GM12892 (cell line): Measurements from ENCODE around the gene HDAC10.

Source experiments
- DNase-seq: peaks from one replicate; pipeline ENCODE4 v3.0.0; 2011; ENCODE audit not compliant: insufficient read length
- FAIRE-seq: peaks from 2 replicates; lab custom pipeline; 2011; peaks lifted over from hg19 to GRCh38; lab: Jason Lieb, UNC
- POLR2A ChIP-seq: IDR thresholded peaks from 2 replicates; pipeline ENCODE4 v1.6.1; 2011; ENCODE audit warnings: low read depth, low read length, control low read depth
- POLR2AphosphoS5 ChIP-seq: IDR thresholded peaks from 2 replicates; pipeline ENCODE4 v1.6.1; 2011; ENCODE audit warnings: low read depth, low read length, control low read depth
- TAF1 ChIP-seq: IDR thresholded peaks from 2 replicates; pipeline ENCODE4 v1.6.1; 2011; ENCODE audit warnings: low read depth, mild to moderate bottlenecking, control low read depth, low read length, borderline replicate concordance

Gene HDAC10

DNA sequence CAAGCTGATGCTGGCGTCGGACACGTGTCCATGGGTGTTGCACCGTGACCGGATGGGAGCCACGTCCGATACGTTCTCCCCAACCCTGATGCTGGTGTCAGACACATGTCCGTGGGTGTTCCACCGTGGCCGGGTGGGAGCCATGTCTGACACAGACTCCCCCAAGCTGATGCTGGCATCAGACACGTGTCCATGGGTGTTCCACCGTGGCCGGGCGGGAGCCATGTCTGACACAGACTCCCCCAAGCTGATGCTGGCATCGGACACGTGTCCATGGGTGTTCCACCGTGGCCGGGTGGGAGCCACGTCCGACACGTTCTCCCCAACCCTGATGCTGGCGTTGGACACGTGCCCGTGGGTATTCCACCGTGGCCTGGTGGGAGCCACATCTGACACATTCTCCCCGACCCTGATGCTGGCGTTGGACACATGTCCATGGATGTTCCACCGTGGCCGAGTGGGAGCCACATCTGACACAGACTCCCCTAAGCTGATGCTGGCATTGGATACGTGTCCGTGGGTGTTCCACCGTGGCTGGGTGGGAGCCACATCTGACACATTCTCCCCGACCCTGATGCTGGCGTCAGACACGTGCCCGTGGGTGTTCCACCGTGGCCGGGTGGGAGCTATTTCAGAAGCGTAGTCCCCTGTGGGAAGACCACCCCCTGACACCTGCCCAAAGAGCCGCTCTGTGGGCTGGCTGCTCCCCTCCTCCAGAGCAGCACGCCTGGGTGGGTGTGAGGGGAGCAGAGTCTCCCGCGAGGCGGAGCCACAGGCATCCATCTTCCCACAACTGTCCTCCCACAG, 30.3 kb downstream of the HDAC10 start:
- TF ChIP-seq TAF1: no peak
- TF ChIP-seq POLR2A: no peak
- TF ChIP-seq POLR2AphosphoS5: no peak
- DNase-seq (no peak), FAIRE-seq (no peak)

DNA sequence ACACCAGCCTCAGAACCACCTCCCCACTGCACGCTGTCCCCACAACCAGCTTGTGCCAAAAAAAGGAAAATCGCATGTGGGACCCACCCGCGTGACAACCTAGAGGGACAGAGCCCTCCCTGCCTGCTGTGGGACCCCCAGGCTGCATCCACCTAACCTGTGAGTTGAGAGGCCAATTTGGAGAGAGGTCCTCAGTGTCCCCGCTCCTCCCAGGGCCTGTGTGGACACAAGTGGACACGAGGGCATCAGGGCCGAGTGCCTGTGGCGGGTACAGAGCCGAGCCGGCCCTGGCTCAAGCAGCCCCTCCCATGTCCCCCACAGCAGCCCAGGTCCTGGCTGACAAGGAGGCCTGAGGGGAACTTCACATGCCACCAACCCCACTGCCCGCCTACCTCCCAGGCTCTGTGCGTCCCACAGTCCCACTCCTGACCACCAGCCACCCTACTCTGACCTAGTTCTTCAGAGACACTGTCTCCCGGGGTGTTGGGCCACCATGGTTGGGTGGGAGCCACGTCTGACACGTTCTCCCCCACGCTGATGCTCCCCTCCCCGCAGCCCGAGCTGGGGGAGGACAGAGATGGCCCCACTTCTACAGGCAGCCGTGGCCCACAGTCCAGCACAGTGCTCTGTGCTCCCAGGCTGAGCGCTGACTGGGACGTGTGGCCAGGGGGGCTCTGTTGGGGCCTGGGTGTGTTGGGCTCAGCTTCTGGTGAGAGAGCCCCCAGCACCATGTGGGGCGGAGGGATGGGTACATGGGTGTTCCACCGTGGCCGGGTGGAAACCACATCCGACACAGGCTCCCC, 31.1 kb downstream of the HDAC10 start:
- TF ChIP-seq POLR2A (no peak), TAF1 (no peak), POLR2AphosphoS5 (0 out of 2 replicates have a peak, but pooled peaks have one; percentile 19)
- DNase-seq: no peak
- no peak for FAIRE-seq

DNA sequence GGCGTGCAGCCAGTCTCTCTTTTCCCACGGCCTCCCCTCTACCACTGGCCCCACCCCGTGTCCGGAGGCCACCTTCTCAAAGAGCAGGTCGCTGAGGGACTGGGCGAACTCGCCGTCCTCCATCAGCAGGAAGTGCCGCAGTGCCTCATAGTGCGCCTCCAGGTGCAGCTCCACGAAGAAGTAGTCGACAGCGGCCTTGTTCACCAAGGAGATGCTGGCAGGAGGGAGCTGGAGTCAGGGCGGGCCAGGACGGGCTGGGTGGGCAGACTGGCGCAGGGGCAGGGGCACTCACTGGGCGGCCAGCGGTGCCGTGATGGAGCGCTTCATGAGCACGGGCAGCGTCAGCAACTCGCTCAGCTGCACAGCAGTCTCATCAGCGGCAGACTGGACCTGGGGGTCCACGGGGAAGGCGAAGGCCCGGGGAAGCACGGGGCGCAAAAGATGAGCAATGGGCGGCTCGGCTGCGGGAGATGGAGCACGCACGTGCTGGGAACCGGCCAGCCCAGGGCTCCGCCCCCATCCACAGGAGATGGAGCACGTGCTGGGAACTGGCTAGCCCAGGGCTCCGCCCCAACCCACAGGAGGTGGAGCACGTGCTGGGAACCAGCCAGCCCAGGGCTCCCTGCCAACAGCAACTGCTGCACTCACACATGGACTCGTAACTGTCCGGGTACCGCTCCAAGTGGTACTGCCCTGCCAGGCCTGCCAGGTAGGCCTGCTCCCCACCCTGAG, 31.9 kb downstream of the HDAC10 start:
- DNase-seq (no peak), FAIRE-seq (no peak)
- TF ChIP-seq POLR2A: 0 out of 2 replicates have a peak, but pooled peaks have one; percentile 6
- TF ChIP-seq POLR2AphosphoS5: no peak

DNA sequence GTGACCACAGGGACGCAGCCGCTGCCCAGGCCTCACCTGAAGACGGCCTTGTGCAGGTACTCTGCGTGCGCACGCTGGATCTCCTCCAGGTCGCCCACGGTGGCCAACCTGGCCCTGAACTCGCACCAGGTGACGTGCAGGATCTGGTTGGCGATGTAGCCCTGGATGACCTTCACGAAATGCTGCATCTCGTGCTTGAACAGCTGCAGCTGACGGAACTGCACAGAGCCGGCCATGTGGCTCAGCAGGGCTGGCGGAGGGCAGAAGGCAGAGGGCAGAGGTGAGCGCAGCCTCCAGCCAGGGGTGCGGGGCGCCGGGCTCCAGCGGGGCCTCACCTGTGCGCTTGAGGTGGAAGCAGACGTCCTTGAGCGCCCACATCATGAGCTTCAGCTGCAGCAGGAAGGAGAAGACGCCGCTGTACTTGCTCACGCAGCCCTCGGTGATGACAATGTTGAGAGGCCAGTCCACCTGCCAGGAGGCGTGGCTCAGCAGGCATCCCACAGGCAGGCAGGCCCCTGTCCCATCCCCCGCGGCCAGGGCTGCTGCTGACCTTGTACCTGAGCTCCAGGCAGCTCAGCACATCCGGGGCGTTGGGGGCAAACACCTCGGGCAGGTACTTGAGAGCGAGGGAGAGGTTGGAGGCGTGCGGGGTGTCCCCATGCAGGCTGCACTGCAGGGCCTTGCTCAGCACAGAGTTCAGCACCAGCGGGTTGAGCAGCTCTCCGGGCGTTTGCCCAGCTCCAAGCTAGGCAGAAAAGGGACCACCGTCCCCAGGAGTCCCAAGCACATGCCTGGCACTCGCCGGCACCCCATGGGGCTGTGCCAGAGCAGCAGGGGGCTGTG, 32.7 kb downstream of the HDAC10 start:
- FAIRE-seq: no peak

DNA sequence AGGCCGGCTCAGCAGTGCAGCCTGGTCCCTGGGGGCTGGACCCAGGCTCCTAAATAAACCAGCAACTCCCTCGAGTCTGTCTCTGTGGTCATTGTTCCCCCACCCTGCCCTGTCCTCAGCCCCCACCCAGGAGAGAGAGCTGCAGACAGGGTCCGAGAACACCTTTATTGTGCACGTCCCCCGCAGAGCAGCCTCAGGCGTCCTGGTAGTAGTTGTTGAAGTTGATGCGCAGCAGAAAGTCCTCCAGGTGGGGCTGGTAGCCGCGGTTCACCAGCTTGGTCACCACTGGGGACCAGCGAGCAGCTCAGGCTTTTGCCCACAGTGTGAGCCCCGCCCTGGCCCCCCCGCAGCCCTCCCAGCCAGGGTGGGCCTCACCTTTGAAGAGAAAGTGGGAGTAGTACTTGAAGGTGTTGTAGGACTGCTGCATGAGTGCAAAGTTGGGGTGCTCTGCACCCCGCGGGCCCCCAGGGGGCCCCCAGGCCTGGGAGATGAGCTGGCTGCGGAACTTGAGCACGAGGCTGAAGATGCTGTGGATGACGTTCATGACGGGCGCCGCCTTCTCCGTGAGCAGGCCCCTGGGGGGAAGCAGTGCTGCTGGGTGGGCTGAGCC, 33.4 kb downstream of the HDAC10 start:
- no peak for FAIRE-seq
- no peak for TF ChIP-seq POLR2AphosphoS5
- no peak for TF ChIP-seq POLR2A
- no peak for TF ChIP-seq TAF1
- DNase-seq: no peak

More for the DNA sequence above, 32.7 kb downstream of the HDAC10 start:
- no peak for TF ChIP-seq POLR2A
- no peak for DNase-seq

DNA sequence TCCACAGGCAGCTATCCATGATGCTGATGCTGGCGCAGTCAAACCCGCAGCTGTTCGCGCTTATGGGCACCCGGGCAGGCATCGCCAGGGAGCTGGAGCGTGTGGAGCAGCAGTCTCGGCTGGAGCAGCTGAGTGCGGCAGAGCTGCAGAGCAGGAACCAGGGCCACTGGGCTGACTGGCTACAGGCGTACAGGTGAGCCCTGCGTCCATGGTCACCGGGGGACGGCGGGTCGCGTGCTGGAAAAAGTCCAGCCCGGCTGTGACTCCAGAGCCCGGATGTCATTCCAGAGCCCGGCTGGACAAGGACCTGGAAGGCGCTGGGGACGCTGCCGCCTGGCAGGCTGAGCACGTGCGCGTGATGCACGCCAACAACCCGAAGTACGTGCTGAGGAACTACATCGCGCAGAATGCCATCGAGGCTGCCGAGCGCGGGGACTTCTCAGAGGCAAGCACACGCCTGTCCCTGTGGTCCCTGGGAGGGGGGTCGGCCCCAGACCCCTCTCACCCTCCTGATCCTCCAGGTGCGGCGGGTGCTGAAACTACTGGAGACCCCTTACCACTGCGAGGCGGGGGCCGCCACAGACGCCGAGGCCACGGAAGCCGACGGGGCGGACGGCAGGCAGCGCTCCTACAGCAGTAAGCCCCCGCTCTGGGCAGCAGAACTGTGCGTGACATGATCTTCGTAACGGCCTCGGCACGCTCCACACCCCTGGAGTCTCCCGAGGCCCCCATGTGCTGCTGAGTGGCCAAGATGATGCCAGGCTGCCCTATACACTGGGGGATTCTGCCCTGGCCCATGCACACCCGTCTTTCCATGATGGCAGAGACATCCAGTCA, 34.2 kb downstream of the HDAC10 start:
- DNase-seq: no peak
- no peak for FAIRE-seq
- TF ChIP-seq TAF1 (no peak), POLR2AphosphoS5 (0 out of 2 replicates have a peak, but pooled peaks have one; percentile 11), POLR2A (no peak)

DNA sequence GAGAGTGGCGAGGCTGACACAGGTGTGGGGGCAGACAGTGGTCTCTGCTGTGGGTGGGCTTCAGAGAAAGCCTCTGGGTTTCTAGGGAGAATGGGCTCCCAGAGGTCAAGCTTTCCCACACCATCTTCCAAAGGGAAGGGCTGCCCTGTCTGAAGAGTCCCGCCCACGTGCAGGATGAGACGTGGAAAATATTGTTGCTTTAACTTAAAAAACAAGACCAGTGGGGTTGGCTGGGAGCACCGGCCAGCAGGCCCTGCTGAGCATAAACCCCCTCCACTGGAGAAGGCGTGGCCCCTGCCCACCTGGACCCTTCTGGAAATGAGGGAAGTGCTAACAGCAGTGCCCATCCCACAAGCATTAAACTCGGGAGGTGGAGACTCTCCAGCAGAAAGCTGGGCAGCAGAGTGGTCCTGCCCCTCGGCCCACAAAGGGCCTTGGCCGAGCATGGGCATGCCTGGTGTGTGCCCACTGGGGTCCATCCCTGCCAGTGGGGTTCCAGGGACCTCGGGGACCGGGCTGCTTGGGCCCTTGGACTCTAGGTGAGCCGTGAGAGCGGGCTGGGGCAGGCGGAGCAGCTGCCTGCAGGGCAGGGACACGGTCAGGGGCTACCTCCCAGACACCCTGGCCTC, 34.9 kb downstream of the HDAC10 start:
- TF ChIP-seq POLR2AphosphoS5: 0 out of 2 replicates have a peak, but pooled peaks have one; percentile 15
- TF ChIP-seq TAF1: no peak
- FAIRE-seq (no peak), DNase-seq (no peak)

DNA sequence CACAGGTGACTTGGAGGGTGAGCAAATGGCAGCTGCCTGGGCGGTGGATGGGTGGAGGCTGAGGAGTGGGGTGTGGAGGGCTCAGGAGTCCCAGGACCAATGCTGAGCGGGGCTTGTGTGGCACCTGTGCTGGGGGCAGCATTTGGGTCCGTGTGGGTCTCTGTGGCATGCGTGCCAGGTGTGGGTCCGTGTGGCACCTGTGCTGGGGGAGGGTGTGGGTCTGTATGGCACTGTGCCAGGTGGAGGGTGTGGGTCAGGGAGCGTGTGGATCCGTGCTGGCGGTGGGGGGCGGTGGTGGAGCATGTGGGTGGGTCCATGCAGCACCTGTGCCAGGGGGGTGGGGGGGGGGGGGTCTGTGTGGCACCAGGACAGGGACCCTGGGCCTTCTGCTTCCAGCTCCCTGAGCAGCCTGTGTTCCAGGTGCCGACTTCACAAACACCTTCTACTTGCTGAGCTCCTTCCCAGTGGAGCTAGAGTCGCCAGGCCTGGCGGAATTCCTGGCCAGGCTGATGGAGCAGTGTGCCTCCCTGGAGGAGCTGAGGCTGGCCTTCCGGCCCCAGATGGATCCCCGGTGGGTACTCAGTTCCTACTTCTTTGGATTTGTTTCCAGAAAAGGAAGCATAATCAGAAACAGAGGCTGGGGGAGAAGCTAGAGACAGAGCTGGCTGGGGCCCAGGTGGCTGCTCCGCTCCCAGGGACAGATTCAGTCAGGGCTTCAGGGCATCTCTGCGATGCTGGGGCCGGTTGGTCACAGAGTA, 35.6 kb downstream of the HDAC10 start:
- FAIRE-seq (no peak), DNase-seq (no peak)
- TF ChIP-seq TAF1 (no peak), POLR2A (no peak), POLR2AphosphoS5 (no peak)

DNA sequence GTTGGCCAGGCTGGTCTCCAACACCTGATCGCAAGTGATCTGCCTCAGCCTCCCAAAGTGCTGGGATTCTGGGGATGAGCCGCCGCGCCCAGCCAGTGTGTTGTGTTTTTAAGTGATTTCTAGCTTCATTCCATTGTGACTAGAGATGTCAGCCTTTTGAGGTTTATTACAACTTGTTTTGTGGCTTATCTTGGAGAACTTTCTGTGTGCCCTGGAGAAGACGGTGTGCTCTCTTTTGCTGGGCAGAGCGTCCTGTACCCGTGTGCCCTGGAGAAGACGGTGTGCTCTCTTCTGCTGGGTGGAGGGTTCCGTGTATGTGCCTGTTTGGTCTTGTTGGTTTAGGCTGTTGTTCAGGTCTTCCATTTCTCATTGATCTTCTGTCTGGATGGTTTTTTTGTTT, 37.8 kb downstream of the HDAC10 start:
- FAIRE-seq (no peak), DNase-seq (no peak)
- TF ChIP-seq TAF1: no peak
- no peak for TF ChIP-seq POLR2AphosphoS5
- TF ChIP-seq POLR2A: no peak

DNA sequence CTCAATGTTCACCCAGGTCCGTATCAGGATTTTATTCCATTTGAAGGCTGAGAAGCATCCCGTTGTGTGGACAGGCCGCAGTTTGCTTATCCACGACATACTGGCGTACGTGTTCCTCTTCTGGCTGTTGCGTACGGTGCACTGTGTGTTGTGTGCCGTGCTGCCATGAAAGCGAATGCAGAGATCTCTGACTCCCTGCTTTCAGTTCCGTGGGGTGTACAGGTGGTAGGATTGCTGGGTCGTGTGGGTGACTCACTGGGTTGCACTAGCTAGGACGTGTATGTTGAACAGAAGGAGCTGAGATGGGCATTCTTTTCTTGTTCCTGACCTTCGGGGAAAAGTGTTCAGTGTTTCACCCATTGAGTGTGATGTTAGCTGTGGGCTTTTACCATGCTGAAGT, 39.9 kb downstream of the HDAC10 start:
- DNase-seq (no peak), FAIRE-seq (no peak)
- TF ChIP-seq POLR2AphosphoS5 (no peak), POLR2A (no peak), TAF1 (no peak)
